MM.1S (cell line): ENCODE data around the gene CBFA2T2.
A peak's percentile ranks its signal among the peaks of the same experiment; 100 is the strongest.

Experiments
- DNase-seq: peaks from one replicate; pipeline ENCODE4 v3.0.0-alpha.2; 2015
- H2AFZ ChIP-seq: fragments of 300-600 bp; sonication (generic); 2 replicates; pipeline ENCODE4 v1.6.0; 2016; ENCODE audit warnings: antibody characterized with exemption, low read length
- H3F3A ChIP-seq: fragments of 300-600 bp; sonication (generic); 2 replicates; pipeline ENCODE4 v1.6.1; 2016; ENCODE audit warnings: mild to moderate bottlenecking, antibody characterized with exemption, low read length, moderate library complexity, mixed read lengths; ENCODE audit not compliant: insufficient read depth
- H3K27ac ChIP-seq: fragments of 300-600 bp; sonication (generic); 2 replicates; pipeline ENCODE4 v1.5.1; 2016; ENCODE audit warnings: mild to moderate bottlenecking, low read length
- H3K27me3 ChIP-seq: fragments of 300-600 bp; sonication (generic); replicated peaks from 2 replicates; pipeline ENCODE4 v1.6.0; 2016; ENCODE audit warnings: low read length; ENCODE audit not compliant: insufficient read depth
- H3K36me3 ChIP-seq: fragments of 300-600 bp; sonication (generic); replicated peaks from 2 replicates; pipeline ENCODE4 v1.6.1; 2016; ENCODE audit warnings: mild to moderate bottlenecking, low read length, mixed read lengths; ENCODE audit not compliant: insufficient read depth
- H3K4me1 ChIP-seq: fragments of 300-600 bp; sonication (generic); 2 replicates; pipeline ENCODE4 v1.6.1; 2016; ENCODE audit warnings: low read length, mixed read lengths
- H3K4me2 ChIP-seq: fragments of 300-600 bp; sonication (generic); 2 replicates; pipeline ENCODE4 v1.6.0; 2016; ENCODE audit warnings: low read depth, low read length
- H3K4me3 ChIP-seq: fragments of 300-600 bp; sonication (generic); 2 replicates; pipeline ENCODE4 v1.5.1; 2016; ENCODE audit warnings: low read length, mixed read lengths
- H3K79me2 ChIP-seq: fragments of 300-600 bp; sonication (generic); 2 replicates; pipeline ENCODE4 v1.6.1; 2016; ENCODE audit warnings: mixed run types, low read length, mixed read lengths
- H3K9ac ChIP-seq: fragments of 300-600 bp; sonication (generic); 2 replicates; pipeline ENCODE4 v1.6.1; 2016; ENCODE audit warnings: low read length, mixed read lengths
- H3K9me2 ChIP-seq: fragments of 300-600 bp; sonication (generic); replicated peaks from 2 replicates; pipeline ENCODE4 v1.6.1; 2016; ENCODE audit warnings: mild to moderate bottlenecking, low read length, mixed read lengths; ENCODE audit not compliant: insufficient read depth
- H3K9me3 ChIP-seq: fragments of 300-600 bp; sonication (generic); replicated peaks from 2 replicates; pipeline ENCODE4 v1.6.1; 2016; ENCODE audit warnings: mild to moderate bottlenecking, low read length, mixed read lengths; ENCODE audit not compliant: insufficient read depth
- H4K20me1 ChIP-seq: fragments of 300-600 bp; sonication (generic); 2 replicates; pipeline ENCODE4 v1.6.1; 2016; ENCODE audit warnings: mild to moderate bottlenecking, low read length, moderate library complexity, mixed read lengths; ENCODE audit not compliant: insufficient read depth
- EZH2 ChIP-seq: fragments of 300-600 bp; sonication (generic); optimal IDR thresholded peaks from 2 replicates; pipeline ENCODE3; 2017; ENCODE audit warnings: low read depth, mild to moderate bottlenecking, antibody characterized with exemption, low read length, mixed read lengths
- EZH2phosphoT487 ChIP-seq: fragments of 300-600 bp; sonication (generic); IDR thresholded peaks from 2 replicates; pipeline ENCODE4 v1.6.1; 2018; ENCODE audit warnings: antibody characterized with exemption, low read length
- TF ChIP-seq, protein P1 (sequence below): fragments of 300-600 bp; sonication (generic); IDR thresholded peaks from 2 replicates; pipeline ENCODE4 v1.5.1; 2016; ENCODE audit warnings: antibody characterized with exemption, low read length, mixed read lengths

Gene CBFA2T2

GRCh38 chr20:33549229-33549999 lies 59.5 kb downstream of the CBFA2T2 start:
- no peaks in the 10 kb centered on the region for H3K9me3 ChIP-seq

DNA sequence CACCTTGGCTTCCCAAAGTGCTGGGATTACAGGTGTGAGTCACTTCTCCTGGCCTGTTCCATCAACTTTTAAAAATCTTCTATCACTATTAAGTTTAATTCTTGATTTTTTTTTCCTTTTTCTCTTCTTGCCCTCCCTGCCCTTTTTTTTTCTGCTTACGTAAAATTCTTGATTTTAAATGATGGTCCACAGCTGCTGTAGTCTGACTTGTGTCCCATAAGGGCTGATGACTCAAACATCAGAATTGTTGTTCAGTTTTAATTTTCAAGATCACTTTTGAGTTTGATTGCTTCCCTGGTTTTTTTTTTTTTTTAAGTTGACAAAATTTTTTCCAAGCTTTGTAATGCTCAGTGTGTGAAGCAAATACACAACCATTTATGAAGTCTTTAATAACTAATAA lies 61.9 kb downstream of the CBFA2T2 start:
- peak overlapping the region; percentile 48; the same call in 1 of the 2 replicates for H3K27ac ChIP-seq
- H3K4me2 ChIP-seq = no peak overlapping the region
- H3K79me2 ChIP-seq = peaks cover 10% of the 10 kb centered on the region; the same call in 1 of the 2 replicates

More at GRCh38 chr20:33549229-33549999, 59.5 kb downstream of the CBFA2T2 start:
- H3K4me3 ChIP-seq = no peak overlapping the region
- H3K9me2 ChIP-seq = no peaks in the 10 kb centered on the region
- no peaks in the 10 kb centered on the region for H3K79me2 ChIP-seq
- H3K4me1 ChIP-seq = peaks cover 17% of the 10 kb centered on the region
- no peak overlapping the region for H3K9ac ChIP-seq
- peaks cover 21% of the 10 kb centered on the region for H3F3A ChIP-seq
- no peak for DNase-seq
- no peaks in the 10 kb centered on the region for H4K20me1 ChIP-seq
- TF ChIP-seq, protein P1, sequence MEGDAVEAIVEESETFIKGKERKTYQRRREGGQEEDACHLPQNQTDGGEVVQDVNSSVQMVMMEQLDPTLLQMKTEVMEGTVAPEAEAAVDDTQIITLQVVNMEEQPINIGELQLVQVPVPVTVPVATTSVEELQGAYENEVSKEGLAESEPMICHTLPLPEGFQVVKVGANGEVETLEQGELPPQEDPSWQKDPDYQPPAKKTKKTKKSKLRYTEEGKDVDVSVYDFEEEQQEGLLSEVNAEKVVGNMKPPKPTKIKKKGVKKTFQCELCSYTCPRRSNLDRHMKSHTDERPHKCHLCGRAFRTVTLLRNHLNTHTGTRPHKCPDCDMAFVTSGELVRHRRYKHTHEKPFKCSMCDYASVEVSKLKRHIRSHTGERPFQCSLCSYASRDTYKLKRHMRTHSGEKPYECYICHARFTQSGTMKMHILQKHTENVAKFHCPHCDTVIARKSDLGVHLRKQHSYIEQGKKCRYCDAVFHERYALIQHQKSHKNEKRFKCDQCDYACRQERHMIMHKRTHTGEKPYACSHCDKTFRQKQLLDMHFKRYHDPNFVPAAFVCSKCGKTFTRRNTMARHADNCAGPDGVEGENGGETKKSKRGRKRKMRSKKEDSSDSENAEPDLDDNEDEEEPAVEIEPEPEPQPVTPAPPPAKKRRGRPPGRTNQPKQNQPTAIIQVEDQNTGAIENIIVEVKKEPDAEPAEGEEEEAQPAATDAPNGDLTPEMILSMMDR = no peak
- TF ChIP-seq EZH2 = no peak
- no peak for TF ChIP-seq EZH2phosphoT487
- no peaks in the 10 kb centered on the region for H3K27me3 ChIP-seq
- H3K27ac ChIP-seq = no peak overlapping the region
- H2AFZ ChIP-seq = no peak overlapping the region
- H3K4me2 ChIP-seq = no peak overlapping the region
- H3K36me3 ChIP-seq = no peaks in the 10 kb centered on the region

GRCh38 chr20:33552519-33552918 lies 62.6 kb downstream of the CBFA2T2 start:
- H2AFZ ChIP-seq = no peak overlapping the region
- H3K36me3 ChIP-seq = no peaks in the 10 kb centered on the region
- no peak for DNase-seq
- H3K9me2 ChIP-seq = no peaks in the 10 kb centered on the region
- TF ChIP-seq EZH2 = no peak
- no peak for TF ChIP-seq EZH2phosphoT487
- no peak overlapping the region for H3K9ac ChIP-seq
- no peaks in the 10 kb centered on the region for H4K20me1 ChIP-seq
- H3K4me3 ChIP-seq = no peak overlapping the region
- peaks cover 28% of the 10 kb centered on the region for H3K4me1 ChIP-seq
- peak overlapping the region; percentile 48; the same call in 1 of the 2 replicates for H3K27ac ChIP-seq
- H3K27me3 ChIP-seq = no peaks in the 10 kb centered on the region
- peaks cover 30% of the 10 kb centered on the region for H3F3A ChIP-seq
- H3K4me2 ChIP-seq = peak overlapping the region; percentile 7; the same call in 1 of the 2 replicates
- no peaks in the 10 kb centered on the region for H3K9me3 ChIP-seq
- H3K79me2 ChIP-seq = peaks cover 10% of the 10 kb centered on the region

More for the DNA sequence above, 61.9 kb downstream of the CBFA2T2 start:
- Histone ChIP-seq H4K20me1 (no peaks in the 10 kb centered on the region), H3K4me1 (peaks cover 28% of the 10 kb centered on the region), H3K27me3 (no peaks in the 10 kb centered on the region), H3K36me3 (no peaks in the 10 kb centered on the region), H3K9me2 (no peaks in the 10 kb centered on the region), H3K9ac (no peak overlapping the region), H3K4me3 (no peak overlapping the region), H3F3A (peaks cover 30% of the 10 kb centered on the region), H2AFZ (no peak overlapping the region), H3K9me3 (no peaks in the 10 kb centered on the region)
- DNase-seq = no peak
- TF ChIP-seq, protein P1 = no peak
- TF ChIP-seq EZH2 = no peak
- TF ChIP-seq EZH2phosphoT487 = no peak

- no peak for DNase-seq
Observed at GRCh38 chr20:33553516-33553915, 63.6 kb downstream of the CBFA2T2 start.

More at GRCh38 chr20:33553516-33553915, 63.6 kb downstream of the CBFA2T2 start:
- Histone ChIP-seq H3F3A (peaks cover 30% of the 10 kb centered on the region), H3K36me3 (no peaks in the 10 kb centered on the region), H3K9me3 (no peaks in the 10 kb centered on the region), H3K9me2 (no peaks in the 10 kb centered on the region), H3K4me3 (no peak overlapping the region), H3K27me3 (no peaks in the 10 kb centered on the region), H2AFZ (no peak overlapping the region), H3K27ac (no peak overlapping the region), H3K79me2 (peaks cover 13% of the 10 kb centered on the region), H3K9ac (no peak overlapping the region), H3K4me2 (no peak overlapping the region), H4K20me1 (no peaks in the 10 kb centered on the region), H3K4me1 (peaks cover 28% of the 10 kb centered on the region)
- TF ChIP-seq, protein P1 = no peak
- no peak for TF ChIP-seq EZH2
- TF ChIP-seq EZH2phosphoT487 = no peak
